IMR-90 (cell line): ENCODE measurements around the gene OPCML. TPM values are rescaled to one million over a fixed set of nuclear protein-coding genes. Genes with fewer than 3 reads are reported as not detected.

ENCODE experiments used
- ATAC-seq: fragments of 200-7000 bp; cut with Tn5 transposase; 2 replicates; pipeline ENCODE4 v1.9.1; 2020; ENCODE audit warnings: low read depth, mild to moderate bottlenecking, moderate library complexity
- BruUV-seq: library from RNA; stranded (reverse); fragments of 400-500 nt; replicated peaks from 2 replicates; lab custom pipeline; 2021; lab: Mats Ljungman, UMichigan
- CTCF ChIA-PET: fragments of 300-600 bp; formaldehyde crosslinking; extraction: SDS; loops from one replicate; lab custom pipeline; 2021; ENCODE audit warnings: antibody characterized with exemption; lab: Yijun Ruan, JAX
- POLR2A ChIA-PET: fragments of 300-600 bp; sonication (Branson Sonifier 250); formaldehyde crosslinking; loops from one replicate; lab custom pipeline; 2022; ENCODE audit warnings: antibody characterized with exemption; ENCODE audit not compliant: unreplicated experiment; lab: Charles Lee
- DNase-seq: peaks from one replicate; pipeline ENCODE4 v3.0.0; 2013
- H2AFZ ChIP-seq: replicated peaks from 2 replicates; pipeline ENCODE3; 2013; ENCODE audit warnings: low read length, mild to moderate bottlenecking; ENCODE audit not compliant: poor library complexity
- H2AK5ac ChIP-seq: 2 replicates; pipeline ENCODE4 v1.6.1; 2013; ENCODE audit warnings: low read depth, low read length, inconsistent platforms
- H2AK9ac ChIP-seq: replicated peaks from 2 replicates; pipeline ENCODE3; 2013; ENCODE audit warnings: mild to moderate bottlenecking, low read depth, low read length, moderate library complexity; ENCODE audit not compliant: poor library complexity
- H2BK120ac ChIP-seq: 2 replicates; pipeline ENCODE4 v1.6.1; 2013; ENCODE audit warnings: low read depth, low read length, inconsistent platforms
- H2BK15ac ChIP-seq: 3 replicates; pipeline ENCODE4 v1.6.1; 2013; ENCODE audit warnings: low read depth, low read length, inconsistent platforms
- H2BK20ac ChIP-seq: 2 replicates; pipeline ENCODE4 v1.6.1; 2013; ENCODE audit warnings: low read depth, mild to moderate bottlenecking, inconsistent platforms, low read length, moderate library complexity
- H2BK5ac ChIP-seq: 2 replicates; pipeline ENCODE4 v1.6.1; 2013; ENCODE audit warnings: mild to moderate bottlenecking, low read depth, low read length, inconsistent platforms; ENCODE audit not compliant: poor library complexity, severe bottlenecking
- H3K14ac ChIP-seq: replicated peaks from 2 replicates; pipeline ENCODE4 v1.6.1; 2013; ENCODE audit warnings: low read depth, low read length, inconsistent platforms
- H3K18ac ChIP-seq: 2 replicates; pipeline ENCODE4 v1.6.1; 2013; ENCODE audit warnings: low read depth, low read length, control low read depth
- H3K23ac ChIP-seq: 2 replicates; pipeline ENCODE4 v1.6.1; 2013; ENCODE audit warnings: low read depth, low read length, inconsistent platforms
- H3K27ac ChIP-seq: 2 replicates; pipeline ENCODE4 v1.5.1; 2013; ENCODE audit warnings: mild to moderate bottlenecking, control low read depth, low read length; ENCODE audit not compliant: insufficient read depth
- H3K27me3 ChIP-seq: 2 replicates; pipeline ENCODE4 v1.6.1; 2013; ENCODE audit warnings: low read length; ENCODE audit not compliant: control insufficient read depth, insufficient read depth
- H3K36me3 ChIP-seq: 2 replicates; pipeline ENCODE4 v1.6.1; 2013; ENCODE audit warnings: low read length, mixed read lengths; ENCODE audit not compliant: control insufficient read depth, insufficient read depth
- H3K4ac ChIP-seq: 2 replicates; pipeline ENCODE4 v1.6.1; 2013; ENCODE audit warnings: low read depth, low read length, inconsistent platforms
- H3K4me1 ChIP-seq: 2 replicates; pipeline ENCODE4 v1.6.1; 2013; ENCODE audit warnings: low read length, mixed read lengths; ENCODE audit not compliant: control insufficient read depth, insufficient read depth
- H3K4me2 ChIP-seq: 2 replicates; pipeline ENCODE4 v1.6.1; 2013; ENCODE audit warnings: low read depth, mild to moderate bottlenecking, control low read depth, low read length, moderate library complexity
- H3K4me3 ChIP-seq: 2 replicates; pipeline ENCODE4 v1.5.1; 2013; ENCODE audit warnings: low read depth, mild to moderate bottlenecking, control low read depth, low read length, moderate library complexity; ENCODE audit not compliant: insufficient read depth
- H3K56ac ChIP-seq: 2 replicates; pipeline ENCODE4 v1.6.1; 2013; ENCODE audit warnings: low read length, inconsistent platforms; ENCODE audit not compliant: insufficient read depth; ENCODE audit errors: extremely low read depth
- H3K79me1 ChIP-seq, 2 experiments: 2 replicates each; pipeline ENCODE4 v1.6.1; 2013; ENCODE audit warnings: low read length in 2 of 2, inconsistent platforms in 1 of 2, low read depth in 1 of 2
- H3K9ac ChIP-seq: 2 replicates; pipeline ENCODE4 v1.6.1; 2013; ENCODE audit warnings: low read depth, low read length, control low read depth
- H3K9me1 ChIP-seq: 2 replicates; pipeline ENCODE4 v1.6.1; 2013; ENCODE audit warnings: low read length, inconsistent platforms; ENCODE audit not compliant: insufficient read depth
- H3K9me3 ChIP-seq: 2 replicates; pipeline ENCODE4 v1.6.1; 2013; ENCODE audit warnings: low read length; ENCODE audit not compliant: control insufficient read depth, insufficient read depth
- H4K20me1 ChIP-seq: 2 replicates; pipeline ENCODE4 v1.6.1; 2013; ENCODE audit warnings: low read length, inconsistent platforms; ENCODE audit not compliant: insufficient read depth
- H4K5ac ChIP-seq: 2 replicates; pipeline ENCODE4 v1.6.1; 2013; ENCODE audit warnings: mild to moderate bottlenecking, low read depth, low read length, control low read depth
- H4K8ac ChIP-seq, 2 experiments: 2 replicates each; pipeline ENCODE4 v1.6.1; 2013; ENCODE audit warnings: low read depth in 2 of 2, low read length in 2 of 2, control low read depth in 1 of 2, inconsistent platforms in 1 of 2
- H4K91ac ChIP-seq: 2 replicates; pipeline ENCODE4 v1.6.1; 2013; ENCODE audit warnings: low read depth, low read length, inconsistent platforms; ENCODE audit not compliant: insufficient read depth
- MAFK ChIP-seq: IDR thresholded peaks from 2 replicates; pipeline ENCODE4 v1.6.1; 2012; ENCODE audit warnings: low read depth, low read length, improper control_type of control experiment
- WGBS, 2 experiments: methylation state at CpG; one replicate each; pipeline versions ENCODE4 v1.1.5 to v1.1.7; 2013; ENCODE audit warnings: missing lambda C conversion rate in 2 of 2; ENCODE audit not compliant: insufficient read length in 1 of 2; ENCODE audit errors: extremely low coverage in 2 of 2; 5-methylcytosine and 5-hydroxymethylcytosine counted together
- dilution Hi-C: fragments of 300-500 bp; cut with HindIII; formaldehyde crosslinking; loops from one replicate; pipeline ENCODE4 v1.14.3; 2018; ENCODE audit warnings: low sequenced_read_pairs; ENCODE audit not compliant: unreplicated experiment
- in situ Hi-C: fragments of 300-500 bp; cut with MboI; formaldehyde crosslinking; loops from 3 replicates; pipeline ENCODE4 v1.14.3; 2019; ENCODE audit warnings: low sequenced_read_pairs, inconsistent platforms, mixed read lengths
- intact Hi-C: fragments of 100-400 bp; cut with micrococcal nuclease; formaldehyde crosslinking; loops from 2 replicates; pipeline ENCODE4 v1.10.0; 2022
- polyA plus RNA-seq, 3 experiments: library from polyadenylated mRNA; depleted of rRNA; stranded (reverse); fragments of >200 nt; gene quantifications; 2 replicates each; pipeline ENCODE4 v1.2.3, GENCODE V29; 2012; ENCODE audit warnings: low replicate concordance in 1 of 3
- total RNA-seq: library from RNA; depleted of rRNA; stranded (reverse); fragments of >200 nt; gene quantifications from 2 replicates; pipeline ENCODE4 v1.2.3, GENCODE V29; 2012

The OPCML gene
- total and polyA plus RNA-seq, 2 of the 4 experiments (the other 2 are of a cell fraction): under 0.01 to 2.6 TPM

DNA sequence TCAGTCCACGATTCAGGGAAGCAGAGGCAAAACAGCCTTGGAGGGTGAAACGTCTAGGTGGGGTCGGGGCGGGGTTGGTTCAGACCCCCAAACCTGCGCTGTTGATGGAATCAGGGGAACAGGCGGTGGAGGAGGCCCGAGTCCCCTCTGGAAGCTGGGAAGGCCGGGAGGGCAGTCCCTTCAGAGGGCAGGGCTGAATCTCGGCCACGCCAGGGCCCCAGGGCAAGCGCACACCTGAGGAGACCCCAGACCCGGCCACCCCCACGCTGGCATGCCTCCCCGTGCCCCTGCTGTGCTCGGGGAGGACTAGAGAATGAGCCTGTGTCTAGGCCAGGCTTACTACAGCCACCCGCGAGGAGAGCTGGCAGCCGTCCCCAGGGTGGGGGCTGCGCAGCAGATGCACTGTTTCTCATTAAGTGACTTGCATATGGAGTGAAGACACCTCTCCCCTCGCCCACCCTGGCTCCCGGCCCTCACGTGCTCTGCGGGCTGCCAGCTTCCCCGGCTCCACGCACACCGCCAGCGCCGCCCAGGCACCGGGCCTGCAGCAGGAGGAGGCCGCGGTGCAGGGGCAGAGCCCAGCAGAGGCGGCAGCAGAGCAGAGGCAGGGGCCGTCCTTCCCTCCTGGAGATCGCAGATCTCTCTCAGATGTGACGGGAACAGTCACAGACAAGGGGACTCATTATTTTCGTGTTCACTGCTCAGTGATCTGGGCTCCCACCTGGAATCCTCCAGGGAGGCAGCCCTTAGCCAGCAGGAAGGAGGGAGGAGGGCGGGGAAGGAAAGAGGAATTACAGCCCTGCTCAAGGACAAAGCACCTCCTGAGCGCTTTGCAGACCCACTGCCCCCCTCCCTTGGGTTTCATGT, 47.1 kb upstream of the OPCML start:
- H3K79me1 ChIP-seq: no peaks in the 10 kb centered on the region
- no peaks in the 10 kb centered on the region for H3K27me3 ChIP-seq
- H3K4ac ChIP-seq: no peak overlapping the region
- intact Hi-C loops (no loop called here), dilution Hi-C loops (no loop called here), in situ Hi-C loops (no loop called here)
- no peak overlapping the region for H2BK20ac ChIP-seq
- no peak overlapping the region for H3K4me3 ChIP-seq
- no peak overlapping the region for H3K4me2 ChIP-seq
- DNase-seq: no peak
- ChIA-PET POLR2A (no interaction called here), CTCF (no interaction called here)
- H2AFZ ChIP-seq: no peak overlapping the region
- no peak overlapping the region for H2AK9ac ChIP-seq
- no peak overlapping the region for H2BK5ac ChIP-seq
- H4K91ac ChIP-seq: no peak overlapping the region
- no peak overlapping the region for H3K9ac ChIP-seq
- no peak overlapping the region for H2BK120ac ChIP-seq
- no peak overlapping the region for H3K23ac ChIP-seq
- H3K56ac ChIP-seq: no peak overlapping the region
- H3K14ac ChIP-seq: no peak overlapping the region
- ATAC-seq: no peak
- H3K9me1 ChIP-seq: no peaks in the 10 kb centered on the region
- H2AK5ac ChIP-seq: no peak overlapping the region
- H4K20me1 ChIP-seq: no peaks in the 10 kb centered on the region
- peaks cover 47% of the 10 kb centered on the region for H3K9me3 ChIP-seq
- H3K4me1 ChIP-seq: no peaks in the 10 kb centered on the region
- BruUV-seq: no TSS peak
- H4K8ac ChIP-seq: no peak overlapping the region
- no peak for TF ChIP-seq MAFK
- H3K18ac ChIP-seq: no peak overlapping the region
- H2BK15ac ChIP-seq: no peak overlapping the region
- H3K27ac ChIP-seq: no peak overlapping the region
- no peak overlapping the region for H4K5ac ChIP-seq
- H3K36me3 ChIP-seq: no peaks in the 10 kb centered on the region
- 18% methylated on average over 15 of the region's 38 CpGs; no CpG with 5 or more reads in 1 of the 2 experiments for WGBS, 2 experiments
